Skin epidermis (tissue), 12 donors: Measurements from ENCODE around the gene RTN3.

Experiments used
- H3K27ac ChIP-seq, 21 experiments: fragments of 200-600 bp; sonication (generic) in 11 of 21; one replicate each; pipeline ENCODE4 v1.5.0; 2020; ENCODE audit warnings: mild to moderate bottlenecking in 3 of 21, inconsistent platforms in 2 of 21, moderate library complexity in 2 of 21
- H3K4me3 ChIP-seq, 7 experiments: fragments of 200-600 bp; sonication (generic) in 2 of 7; one replicate each; pipeline ENCODE4 v1.5.0; 2020; ENCODE audit warnings: inconsistent platforms in 2 of 7, mild to moderate bottlenecking in 2 of 7, moderate library complexity in 1 of 7

RTN3 gene

GRCh38 chr11:63719001-63719400, 37.7 kb downstream of the RTN3 start:
- no peak overlapping the region for H3K27ac ChIP-seq
- H3K4me3 ChIP-seq = no peak overlapping the region

DNA sequence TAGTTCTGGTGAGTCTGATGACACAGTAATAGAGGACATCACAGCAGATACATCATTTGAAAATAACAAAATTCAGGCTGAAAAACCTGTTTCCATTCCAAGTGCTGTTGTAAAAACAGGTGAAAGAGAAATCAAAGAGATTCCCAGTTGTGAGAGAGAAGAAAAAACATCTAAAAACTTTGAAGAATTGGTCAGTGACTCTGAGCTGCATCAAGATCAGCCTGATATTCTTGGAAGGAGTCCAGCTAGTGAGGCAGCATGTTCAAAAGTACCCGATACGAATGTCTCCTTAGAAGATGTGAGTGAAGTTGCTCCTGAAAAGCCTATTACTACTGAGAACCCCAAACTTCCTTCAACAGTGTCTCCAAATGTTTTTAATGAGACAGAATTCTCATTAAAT, 38.7 kb downstream of the RTN3 start:
- H3K27ac ChIP-seq = no peak overlapping the region
- no peak overlapping the region for H3K4me3 ChIP-seq

DNA sequence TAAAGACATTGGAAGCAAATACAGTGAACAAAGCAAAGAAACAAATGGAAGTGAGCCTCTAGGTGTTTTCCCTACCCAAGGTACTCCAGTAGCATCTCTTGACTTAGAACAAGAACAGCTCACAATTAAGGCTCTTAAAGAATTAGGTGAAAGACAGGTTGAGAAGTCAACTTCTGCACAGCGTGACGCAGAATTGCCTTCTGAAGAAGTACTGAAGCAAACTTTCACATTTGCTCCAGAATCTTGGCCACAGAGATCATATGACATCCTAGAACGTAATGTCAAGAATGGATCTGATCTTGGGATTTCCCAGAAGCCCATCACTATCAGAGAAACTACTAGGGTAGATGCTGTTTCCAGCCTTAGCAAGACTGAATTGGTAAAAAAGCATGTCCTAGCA, 39.3 kb downstream of the RTN3 start:
- H3K4me3 ChIP-seq = no peak overlapping the region

DNA sequence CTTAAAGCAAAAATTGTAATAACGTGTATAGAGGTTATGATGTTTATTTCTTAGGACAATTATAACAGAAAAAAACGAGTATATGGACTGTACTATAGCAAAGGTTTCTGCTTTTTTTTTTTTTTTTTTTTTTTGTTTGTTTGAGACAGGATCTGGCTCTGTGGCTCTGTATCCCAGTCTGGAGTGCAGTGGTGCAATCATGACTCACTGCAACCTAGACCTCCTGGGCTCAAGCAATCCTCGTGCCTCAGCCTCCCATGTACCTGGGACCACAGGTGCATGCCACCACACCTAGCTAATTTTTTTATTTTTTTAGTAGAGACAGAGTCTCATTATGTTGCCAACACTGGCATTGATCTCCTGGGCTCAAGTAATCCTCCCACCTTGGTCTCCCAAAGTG, 48.0 kb downstream of the RTN3 start:
- Histone ChIP-seq H3K4me3 (no peak overlapping the region), H3K27ac (no peak overlapping the region)

More for the DNA sequence above, 39.3 kb downstream of the RTN3 start:
- H3K27ac ChIP-seq = no peak overlapping the region

DNA sequence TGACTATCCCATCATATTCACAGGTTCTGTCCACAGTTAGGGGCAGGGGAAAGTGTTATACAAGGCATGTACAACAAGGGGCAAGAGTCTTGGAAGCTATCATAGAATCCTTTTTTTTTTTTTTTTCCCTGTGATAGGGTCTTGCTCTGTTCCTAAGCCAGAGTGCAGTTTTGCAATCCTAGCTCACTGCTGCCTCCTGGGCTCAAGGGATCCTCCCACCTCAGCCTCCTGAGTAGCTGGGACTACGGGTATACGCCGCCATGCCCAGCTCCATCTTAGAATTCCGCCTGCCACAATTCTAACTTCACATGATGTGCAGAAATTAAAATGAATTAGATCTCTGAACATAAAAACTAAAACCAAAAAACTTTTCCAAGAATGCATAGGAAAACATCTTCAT, 55.6 kb downstream of the RTN3 start:
- Histone ChIP-seq H3K4me3 (no peak overlapping the region), H3K27ac (no peak overlapping the region)

GRCh38 chr11:63737718-63738117, 56.4 kb downstream of the RTN3 start:
- peak overlapping the region in 2 of 21 experiments; percentile 38 to 48 for H3K27ac ChIP-seq
- H3K4me3 ChIP-seq = no peak overlapping the region

GRCh38 chr11:63738720-63739360, 57.5 kb downstream of the RTN3 start:
- Histone ChIP-seq H3K27ac (peak overlapping the region in 2 of 21 experiments; percentile 32 to 53), H3K4me3 (no peak overlapping the region)

GRCh38 chr11:63745304-63746170, 64.2 kb downstream of the RTN3 start:
- Histone ChIP-seq H3K27ac (no peak overlapping the region), H3K4me3 (no peak overlapping the region)

DNA sequence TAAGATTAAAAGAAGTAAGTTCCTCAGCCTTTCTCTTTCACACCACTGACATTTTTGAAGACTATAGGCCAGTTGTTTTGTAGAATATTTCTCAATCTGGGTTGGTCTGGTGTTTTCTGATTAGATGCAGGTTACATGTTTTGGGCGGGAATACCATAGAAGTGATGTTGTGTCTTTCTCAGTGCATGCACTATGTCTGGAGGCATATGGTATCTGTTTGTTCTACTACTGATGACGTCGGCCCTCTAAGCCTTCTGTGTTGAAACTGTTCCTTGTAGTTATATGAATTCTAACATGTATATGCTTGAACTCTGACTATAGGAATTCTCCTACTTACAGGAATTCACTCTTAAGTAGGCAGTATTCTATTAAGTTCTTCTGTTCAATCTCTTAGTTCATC, 65.7 kb downstream of the RTN3 start:
- Histone ChIP-seq H3K4me3 (no peak overlapping the region), H3K27ac (no peak overlapping the region)

DNA sequence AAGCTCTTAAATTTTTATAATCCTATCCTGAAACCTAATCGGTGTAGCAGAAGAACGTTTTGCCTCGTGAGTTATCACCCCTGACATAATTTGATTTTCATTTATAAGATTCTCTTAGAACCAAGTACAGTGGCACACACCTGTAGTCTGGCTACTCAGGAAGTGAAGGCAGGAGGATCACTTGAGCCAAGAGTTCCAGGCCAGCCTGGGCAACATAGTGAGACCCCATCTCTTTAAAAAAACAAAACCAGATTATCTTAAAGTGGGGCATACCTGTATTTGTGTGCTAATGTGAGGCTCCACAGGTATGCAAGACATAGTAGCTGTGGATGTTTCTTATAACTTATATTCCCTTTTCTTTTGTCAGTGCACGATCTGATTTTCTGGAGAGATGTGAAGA, 68.3 kb downstream of the RTN3 start:
- Histone ChIP-seq H3K4me3 (no peak overlapping the region), H3K27ac (no peak overlapping the region)

GRCh38 chr11:63756919-63757761, 75.8 kb downstream of the RTN3 start:
- H3K27ac ChIP-seq = no peak overlapping the region
- H3K4me3 ChIP-seq = no peak overlapping the region

DNA sequence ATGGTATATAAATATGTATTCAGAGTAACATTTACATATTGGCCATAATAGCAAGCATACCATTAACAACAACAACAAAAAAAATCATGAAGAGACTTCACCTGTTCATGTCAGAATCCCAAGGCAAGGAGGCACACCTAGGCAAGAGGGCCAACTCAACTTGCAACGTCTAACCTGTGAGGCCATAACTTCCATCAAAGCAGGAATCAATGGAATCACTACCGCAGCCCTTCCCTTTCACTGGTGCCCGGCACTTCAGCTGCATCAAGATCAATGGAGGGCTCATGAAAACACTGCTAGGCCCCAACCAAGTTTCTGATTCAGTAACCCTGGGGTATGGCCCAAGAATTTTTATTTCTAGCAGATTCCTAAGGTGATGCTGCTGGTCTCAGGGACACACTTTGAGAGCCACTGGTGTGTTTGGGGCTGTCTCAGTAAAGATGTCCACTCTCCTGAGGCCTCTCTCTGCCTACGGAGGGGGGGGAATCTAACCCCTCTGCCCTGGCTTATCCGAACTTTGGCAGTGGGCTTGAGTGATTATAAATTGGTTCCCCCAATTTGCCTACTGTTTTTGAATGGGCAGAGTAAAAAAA, 79.3 kb downstream of the RTN3 start:
- Histone ChIP-seq H3K27ac (no peak overlapping the region), H3K4me3 (no peak overlapping the region)

DNA sequence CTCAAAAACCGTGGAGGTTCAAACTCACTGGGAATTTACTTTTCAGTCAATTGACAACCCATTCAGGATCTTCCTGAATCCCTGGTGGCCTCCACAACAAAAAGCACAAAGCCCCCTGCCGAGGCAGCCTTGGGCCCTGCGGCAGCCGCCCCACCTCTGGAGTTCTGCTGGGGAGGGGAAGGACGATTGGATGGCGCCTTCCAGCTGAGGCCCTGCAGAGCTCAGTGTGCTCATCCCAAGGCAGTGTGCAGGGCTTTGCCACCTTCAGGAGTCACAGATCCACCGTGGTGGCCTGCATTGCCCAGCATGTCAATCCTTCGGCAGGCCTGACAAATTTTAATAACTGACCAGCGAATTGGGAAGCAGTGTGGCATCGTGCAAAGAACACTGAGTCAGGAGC, 79.9 kb downstream of the RTN3 start:
- Histone ChIP-seq H3K27ac (no peak overlapping the region), H3K4me3 (no peak overlapping the region)

DNA sequence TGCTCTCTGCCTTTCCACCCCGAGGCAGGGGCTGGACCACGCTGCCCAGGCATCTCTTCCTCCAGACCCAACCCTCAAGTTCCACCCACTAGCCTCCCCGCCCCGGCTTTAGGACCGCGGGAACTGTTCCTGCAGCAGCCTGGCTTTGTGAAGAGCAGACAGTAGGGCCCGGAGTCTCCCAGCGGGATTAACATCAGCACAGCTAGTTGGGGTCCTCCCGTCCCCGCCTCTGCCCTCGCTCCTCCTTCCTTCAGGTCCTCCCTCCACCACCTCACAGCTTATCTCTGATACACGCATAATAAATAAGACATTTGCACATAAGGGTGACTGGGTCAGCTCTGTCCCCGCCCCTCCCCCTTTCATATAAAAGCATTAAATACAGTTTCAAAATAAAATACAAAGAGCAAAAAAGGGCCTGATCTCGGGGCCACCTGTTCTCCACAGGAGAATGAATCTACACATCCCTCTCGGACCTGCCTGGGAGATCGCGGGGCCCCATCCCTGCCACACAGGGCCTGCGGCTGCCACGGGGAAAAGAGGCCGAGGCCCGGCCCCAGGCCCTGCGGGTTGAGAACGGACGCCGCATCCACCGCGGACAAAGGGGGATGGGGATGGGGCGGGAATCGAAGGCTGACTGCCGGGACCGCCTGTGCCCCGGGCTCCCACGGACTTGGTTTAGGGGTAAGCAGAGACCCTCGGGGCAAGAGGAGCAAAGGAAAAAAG, 80.8 kb downstream of the RTN3 start:
- peak overlapping the region in 3 of 7 experiments; percentile 3 to 39 (median 13) for H3K4me3 ChIP-seq
- peak overlapping the region in 6 of 21 experiments; percentile 1 to 63 (median 6) for H3K27ac ChIP-seq

DNA sequence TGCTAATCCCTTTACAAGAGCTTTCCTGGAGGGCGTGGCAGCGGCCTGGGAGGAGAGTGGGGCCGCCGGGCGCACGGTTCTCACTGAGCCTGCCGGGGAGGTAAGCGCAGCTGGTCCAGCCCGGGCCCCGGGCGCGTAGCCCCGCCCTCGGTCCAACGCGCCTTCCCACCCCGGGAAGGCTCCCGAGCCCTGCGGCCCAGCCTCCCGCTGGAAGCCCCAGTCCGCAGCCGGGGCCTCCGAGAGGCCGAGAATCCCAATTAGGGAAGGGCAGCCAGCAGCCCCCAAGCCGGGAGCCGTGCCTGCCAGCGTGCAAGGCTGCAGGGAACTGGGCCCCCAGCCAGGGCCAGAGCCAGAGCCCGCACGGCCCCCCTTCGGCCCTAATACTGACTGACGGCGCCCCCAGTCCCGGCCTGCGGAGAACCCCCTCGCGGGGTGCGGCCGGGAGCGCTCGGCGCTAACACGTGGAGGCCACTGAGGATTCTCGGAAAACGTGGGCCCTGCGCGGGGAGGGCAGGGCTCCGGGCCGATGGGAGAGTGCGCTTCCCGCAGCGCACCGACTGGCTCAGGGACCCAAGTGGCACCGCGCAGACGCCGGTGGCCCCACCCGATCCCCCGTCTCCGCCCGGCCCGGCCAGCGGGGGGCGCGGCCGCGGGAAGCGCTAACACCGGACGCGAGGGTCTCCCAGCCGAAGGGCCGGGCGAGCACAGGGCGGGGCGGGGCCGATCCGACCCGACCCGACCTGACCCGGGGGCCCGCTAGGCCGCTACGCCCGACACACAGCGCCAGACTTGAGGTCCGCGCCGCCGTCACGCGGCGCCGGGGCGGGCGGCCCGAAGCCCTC, 81.6 kb downstream of the RTN3 start:
- Histone ChIP-seq H3K27ac (peak overlapping the region in 7 of 21 experiments; percentile 1 to 63 (median 7)), H3K4me3 (peak overlapping the region in 6 of 7 experiments; percentile 3 to 39 (median 20))

DNA sequence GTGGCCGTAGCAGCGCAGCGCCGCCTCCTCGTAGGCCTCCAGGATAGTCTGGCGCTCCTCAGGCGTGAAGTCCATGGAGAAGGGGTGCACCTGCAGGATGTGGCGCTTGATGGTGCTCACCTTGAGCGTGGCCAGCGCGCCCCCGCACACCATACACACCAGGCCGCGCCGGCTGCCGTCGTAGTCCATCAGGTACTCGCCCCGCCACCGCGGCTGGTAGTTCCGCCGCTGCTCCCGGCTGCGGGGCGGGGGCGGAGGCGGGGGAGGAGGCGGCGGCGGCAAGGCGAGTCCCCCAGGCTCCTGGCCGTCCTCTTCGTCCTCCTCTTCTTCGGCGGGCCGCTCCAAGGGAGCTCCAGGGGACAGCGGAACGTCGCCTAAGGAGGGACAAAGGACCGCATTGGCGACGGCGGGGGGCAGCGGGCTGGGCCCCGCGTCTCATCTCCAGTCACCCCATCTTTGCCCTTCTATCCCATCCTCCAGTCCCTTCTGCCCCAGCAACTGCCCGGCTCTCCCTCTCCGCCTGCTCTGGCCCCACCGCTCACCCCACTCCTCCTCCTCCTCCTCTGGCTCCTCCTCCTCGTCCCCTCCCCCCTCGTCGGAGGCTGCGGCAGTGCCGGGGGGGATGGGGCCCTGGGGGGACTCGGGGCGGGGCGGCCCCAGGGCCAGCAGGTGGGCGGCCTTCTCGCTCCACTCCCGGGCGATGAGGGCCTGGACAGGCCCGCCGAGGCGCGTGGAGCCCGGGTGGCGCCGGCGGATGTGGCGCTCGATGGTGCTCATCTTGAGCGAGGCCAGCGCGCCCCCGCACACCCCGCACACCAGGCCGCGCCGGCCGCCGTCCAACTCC, 82.4 kb downstream of the RTN3 start:
- Histone ChIP-seq H3K4me3 (peak overlapping the region in 4 of 7 experiments; percentile 8 to 39 (median 20)), H3K27ac (peak overlapping the region in 1 of 21 experiments; percentile 63)

- no peak overlapping the region for H3K4me3 ChIP-seq
- H3K27ac ChIP-seq = no peak overlapping the region
Measured at GRCh38 chr11:63764340-63764678, 83.0 kb downstream of the RTN3 start.
